Daoy (cell line): ENCODE results near the gene PTPRN2. TPM values are rescaled to one million over a fixed set of nuclear protein-coding genes. Genes with fewer than 3 reads are reported as not detected.

Experiments used
- DNase-seq: peaks from one replicate; pipeline ENCODE4 v3.0.0-alpha.2; 2015; ENCODE audit warnings: low read depth
- total RNA-seq: library from RNA; depleted of rRNA; stranded (reverse); fragments of >200 nt; shearing (Covaris generic); gene quantifications from 2 replicates; pipeline ENCODE4 v1.2.3, GENCODE V29; 2014

The PTPRN2 gene
- total RNA-seq, 1 experiment from 2014 or later: 8.3 TPM

DNA sequence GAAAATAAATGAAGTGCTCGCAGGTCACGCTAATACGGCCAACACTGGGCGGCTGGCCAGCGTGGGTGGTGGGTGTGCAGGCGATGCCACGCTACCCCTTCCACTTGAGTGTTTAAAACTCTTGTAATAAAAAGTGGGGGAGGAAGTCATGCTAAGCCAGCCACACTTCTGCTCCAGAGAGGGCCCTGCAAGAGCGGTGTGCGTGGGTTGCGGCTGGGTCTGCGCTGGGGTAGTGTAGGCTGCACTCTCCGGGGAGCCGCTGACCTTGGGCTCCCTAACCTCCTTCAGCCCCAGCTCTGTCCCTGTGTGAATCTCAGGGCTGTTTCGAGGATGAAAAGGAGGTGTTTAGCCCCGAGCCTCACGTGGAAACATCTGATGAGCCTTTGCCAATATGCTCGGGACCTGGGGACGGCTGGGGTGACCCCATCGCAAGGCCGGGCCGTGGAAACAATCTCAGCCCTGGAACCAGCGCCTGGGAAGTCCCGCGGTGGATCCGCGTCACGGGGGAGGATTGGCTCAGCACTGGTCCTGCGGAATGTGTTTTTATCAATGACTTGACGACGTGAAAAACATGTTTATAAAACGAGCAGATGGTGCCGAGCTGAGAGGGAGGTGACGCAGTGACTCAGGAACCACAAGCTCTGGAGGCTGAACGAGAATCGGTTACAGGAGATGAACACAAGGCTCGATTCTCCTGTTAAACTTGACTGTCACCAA lies 972.4 kb downstream of the PTPRN2 start:
- DNase-seq: peak; percentile 62

DNA sequence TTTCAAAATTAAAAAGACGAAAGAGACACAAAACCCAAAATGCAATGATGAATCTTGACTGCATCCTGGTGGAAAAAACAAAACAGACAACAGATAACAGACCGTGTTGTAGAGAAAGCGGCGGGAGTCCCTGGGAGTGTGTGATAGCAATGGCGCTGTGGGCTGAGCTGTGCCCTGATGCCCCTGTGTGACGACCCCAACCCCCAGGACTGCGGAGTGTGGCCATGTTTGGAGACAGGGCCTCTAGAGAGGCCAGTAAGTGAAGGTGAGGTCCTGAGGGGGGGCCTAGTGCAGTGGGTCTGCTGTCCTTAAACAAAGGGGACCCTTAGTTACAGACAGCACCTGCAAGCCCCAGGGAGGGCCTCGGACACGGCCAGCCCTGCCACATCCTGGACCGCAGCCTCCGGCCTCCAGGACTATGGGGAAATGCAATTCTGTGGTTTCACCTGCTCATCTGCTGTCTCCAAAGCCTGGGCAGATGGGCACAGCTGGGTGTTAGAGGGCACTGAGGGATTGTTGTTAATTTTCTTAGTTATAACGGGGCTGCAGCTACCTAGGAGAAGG lies 973.1 kb downstream of the PTPRN2 start:
- no peak for DNase-seq

DNA sequence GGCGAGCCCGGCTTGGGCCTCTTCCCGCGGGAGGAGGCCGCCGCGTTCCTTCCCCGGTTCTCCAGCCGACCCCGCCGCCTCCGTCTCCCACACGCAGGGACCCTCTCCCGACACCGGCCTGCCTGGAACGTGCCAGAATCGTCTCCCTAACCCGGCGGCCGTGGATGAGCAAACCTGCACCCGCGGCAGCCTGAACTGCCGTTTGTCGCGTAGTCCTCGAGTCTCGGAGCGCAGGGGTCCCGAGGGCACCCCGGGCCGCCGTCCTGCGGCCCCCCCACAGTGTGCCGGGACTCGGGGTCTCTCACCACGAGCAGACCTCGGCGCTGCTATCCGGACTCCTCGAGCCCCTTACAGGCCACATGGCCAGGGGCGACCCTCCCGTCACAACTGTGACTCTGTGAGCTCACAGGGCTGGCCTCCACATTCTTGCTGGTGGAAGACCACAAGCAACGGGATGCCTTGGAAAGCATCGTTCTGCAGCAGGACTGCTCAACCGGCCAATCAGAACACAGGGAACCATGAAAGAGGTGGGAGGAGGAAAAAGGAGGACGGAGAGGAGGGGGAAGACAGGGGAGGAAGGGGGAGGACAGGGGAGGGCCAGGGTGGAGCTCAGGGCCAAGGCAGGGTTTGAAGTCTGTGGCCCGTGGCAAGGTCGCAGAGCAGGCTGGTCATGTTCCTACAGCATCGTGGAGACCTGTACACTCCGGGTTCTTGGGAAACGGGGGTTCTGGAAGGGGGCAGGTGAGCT lies 973.9 kb downstream of the PTPRN2 start:
- DNase-seq: no peak

DNA sequence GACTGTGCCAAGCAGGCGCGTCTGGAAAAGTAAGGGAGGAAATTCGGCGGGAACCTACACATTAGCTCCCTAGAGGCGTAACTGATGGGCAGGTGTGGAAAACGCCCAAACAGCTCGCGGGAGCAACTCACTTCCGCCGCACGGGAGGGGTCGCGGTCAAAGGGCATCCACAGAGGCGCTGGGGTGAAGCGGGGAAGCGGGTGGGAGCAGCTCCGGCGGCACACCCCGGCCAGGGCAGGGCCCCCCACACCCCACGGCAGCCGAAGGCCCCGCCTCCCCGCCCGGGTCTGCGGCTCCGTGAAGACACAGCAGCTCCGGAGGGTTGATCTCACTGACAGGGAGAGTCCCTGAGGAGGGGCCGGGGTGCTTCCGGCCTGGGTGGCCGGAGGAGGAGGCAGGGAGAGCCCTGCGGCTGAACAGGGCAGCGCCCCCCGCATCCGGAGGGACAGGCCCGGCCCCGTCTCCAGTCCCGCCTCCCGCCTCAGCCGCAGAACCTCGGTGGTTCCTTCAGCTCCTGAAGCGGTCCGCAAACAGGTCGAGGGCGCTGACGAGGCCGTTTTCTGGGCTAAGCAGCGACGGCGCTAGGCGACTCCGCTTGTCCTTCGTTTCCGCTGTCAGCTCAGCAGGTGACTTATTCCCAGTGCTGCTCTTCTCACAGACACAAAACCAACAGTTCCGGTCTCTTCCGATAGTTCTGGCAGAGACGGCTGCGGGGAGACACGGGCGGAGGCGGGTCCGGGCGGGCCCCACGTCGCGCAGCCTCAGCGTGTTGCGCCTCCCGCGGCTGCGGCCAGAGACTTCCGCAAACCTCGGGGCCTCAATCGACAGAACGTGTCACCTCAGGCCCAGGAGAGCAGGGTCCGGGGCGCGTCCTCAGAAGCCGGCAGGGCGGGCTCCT lies 974.7 kb downstream of the PTPRN2 start:
- DNase-seq: no peak

DNA sequence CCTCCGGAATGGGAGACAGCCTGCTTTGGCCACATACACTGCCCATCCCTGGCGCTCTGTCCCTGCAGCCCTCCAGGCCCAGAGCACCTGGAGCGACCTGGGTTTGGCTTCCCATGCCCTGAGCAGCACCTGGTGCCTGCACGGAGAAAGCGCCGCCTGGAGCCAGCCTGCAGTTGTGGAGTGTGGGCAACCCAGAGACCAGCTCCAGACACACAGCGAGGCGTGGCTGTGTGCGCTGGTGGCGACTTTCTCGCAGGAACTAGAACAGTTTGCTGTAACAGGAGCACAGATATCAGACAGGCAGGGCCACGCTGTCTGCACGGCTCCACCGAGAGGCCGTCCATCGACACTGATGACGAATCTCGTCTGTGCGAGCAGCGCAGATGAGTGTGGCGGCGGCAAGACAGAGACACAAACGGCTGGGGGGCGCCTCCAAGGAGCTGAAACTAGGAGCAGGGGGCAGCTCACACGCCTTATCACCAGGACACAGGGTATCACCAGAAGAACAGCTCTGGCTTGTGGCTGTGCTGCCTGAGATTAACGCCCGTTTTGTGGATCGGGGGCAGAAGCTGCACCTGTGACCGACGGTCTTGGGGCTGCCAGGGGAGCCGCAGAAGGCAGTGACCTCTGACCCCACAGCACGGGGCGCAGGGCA lies 975.5 kb downstream of the PTPRN2 start:
- no peak for DNase-seq

DNA sequence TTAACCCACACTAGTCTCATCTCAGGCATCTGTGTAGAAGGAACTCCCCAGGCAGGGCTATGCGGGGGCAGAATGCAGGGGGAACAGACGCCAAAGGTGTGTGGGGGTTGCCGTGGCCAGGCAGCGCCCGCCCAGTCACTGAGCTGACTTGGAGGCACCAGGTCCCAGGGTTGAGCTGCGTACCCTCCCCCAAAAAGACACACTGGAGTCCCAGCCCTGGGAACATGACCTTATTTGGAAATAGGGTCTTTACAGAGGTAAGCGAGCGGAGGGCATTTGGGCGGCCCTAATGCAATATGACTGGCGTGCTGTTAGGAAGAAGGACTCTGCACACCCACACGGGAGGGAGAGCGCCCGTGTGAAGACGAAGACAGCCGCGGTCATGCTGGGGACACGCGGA lies 976.3 kb downstream of the PTPRN2 start:
- no peak for DNase-seq

- DNase-seq: no peak
Observed at GRCh38 chr7:157610671-157611295, 976.8 kb downstream of the PTPRN2 start.

DNA sequence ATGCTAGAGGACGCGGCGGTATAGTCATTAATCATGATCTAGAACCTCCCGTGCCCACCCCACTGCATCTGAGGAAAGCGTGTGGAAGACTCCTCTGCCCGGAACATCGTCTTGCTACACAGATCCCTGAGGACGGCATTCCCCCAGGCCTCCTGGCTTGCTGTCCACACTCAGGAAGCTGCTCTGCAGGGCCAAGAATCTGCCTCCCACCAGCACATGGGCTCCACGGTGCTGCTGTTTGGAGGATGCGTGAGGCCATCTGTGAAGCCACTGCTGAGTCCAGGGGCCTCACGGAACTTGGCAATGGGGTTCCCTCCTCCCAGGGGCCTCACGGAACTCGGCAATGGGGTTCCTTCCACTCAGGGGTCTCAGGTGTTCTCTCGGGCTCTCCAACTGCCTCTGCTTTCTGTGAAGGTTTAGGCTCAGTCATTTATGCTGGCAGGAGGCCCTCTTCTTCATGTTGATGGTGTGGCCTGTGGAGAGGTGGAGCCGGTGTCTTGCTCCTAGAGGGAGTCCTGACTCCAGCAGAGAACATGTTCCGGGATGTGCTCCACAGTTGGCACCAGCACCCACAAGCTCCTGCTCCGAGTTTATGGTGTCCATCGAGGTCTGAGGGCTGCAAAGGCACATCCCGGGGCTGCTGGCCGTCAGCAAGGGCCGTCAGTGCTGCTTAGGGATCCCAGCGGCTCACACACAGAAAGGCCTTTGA lies 977.5 kb downstream of the PTPRN2 start:
- no peak for DNase-seq

DNA sequence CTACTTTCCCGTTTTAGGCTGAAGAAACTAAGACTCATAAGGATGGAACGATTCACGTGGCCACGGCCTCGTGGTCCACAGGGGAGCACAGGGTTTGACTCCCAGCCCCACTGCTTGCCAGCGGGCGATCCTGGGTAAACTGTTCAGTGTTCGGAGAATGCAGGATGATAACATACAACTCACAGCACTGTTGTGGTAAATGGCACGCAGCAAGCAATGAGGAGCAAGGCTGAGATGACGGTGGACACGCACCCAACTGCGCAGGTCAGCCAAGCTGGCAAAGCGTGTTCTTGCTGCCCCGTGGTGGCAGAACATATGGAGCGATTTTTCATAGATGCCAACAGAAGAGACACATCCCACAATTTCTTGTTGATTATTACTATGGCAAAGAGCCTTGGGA lies 978.1 kb downstream of the PTPRN2 start:
- no peak for DNase-seq

GRCh38 chr7:157607218-157607617 lies 980.4 kb downstream of the PTPRN2 start:
- DNase-seq: no peak

DNA sequence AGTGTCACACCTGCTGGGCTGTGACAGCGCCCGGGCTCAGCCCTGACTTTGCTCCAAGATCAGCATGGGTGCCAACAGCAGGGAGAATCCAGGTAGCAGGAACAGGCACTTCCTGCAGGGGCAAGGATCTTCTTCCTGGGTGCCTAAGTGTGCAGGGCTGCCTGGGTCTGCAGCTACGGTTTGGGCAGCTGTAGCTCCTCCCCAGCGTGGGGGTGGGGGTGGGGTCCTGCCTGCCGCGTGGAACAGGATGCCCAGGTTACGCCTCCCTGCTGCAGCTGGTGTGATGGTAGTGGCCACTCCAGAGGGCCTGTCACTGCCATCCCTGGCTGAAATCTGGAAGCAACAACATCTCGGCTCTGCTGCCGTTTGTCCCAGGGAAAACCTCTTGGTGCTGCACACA lies 981.5 kb downstream of the PTPRN2 start:
- DNase-seq: no peak

GRCh38 chr7:157605638-157606037 lies 982.0 kb downstream of the PTPRN2 start:
- no peak for DNase-seq

DNA sequence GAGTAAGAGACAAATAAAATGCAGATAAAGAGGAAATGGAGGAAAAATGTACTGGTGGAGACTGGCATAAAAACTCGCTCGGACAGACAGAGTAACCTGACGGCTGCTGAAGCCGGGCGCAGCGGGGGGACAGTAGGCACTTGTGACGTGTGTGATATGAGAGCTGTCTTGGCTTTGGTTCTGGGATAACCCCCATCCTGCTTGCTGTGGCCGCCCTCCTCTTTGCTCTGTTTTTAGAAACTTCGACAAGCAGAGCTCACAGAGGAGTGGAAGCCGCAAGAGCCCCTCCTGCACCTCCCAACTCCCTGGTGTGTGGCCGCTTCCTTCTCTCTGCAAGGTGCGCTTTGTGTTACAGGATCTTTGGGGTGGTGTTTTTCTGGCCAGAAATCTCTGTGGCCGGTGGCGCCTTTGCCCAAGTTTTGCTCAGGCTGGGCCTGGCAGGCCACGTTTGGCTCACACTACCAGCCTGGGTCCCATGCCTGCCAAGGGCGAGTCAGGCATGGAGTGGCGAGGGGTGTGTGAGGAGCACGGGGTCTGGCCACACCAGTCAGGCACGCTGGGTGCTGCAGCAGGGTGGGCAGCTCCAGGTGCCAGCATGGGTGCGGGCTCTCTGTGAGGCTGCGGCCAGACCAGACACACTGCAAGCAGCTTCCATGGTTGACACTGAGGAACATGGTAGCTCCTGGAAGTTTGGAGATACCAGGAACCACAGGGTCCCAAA lies 982.8 kb downstream of the PTPRN2 start:
- DNase-seq: no peak

GRCh38 chr7:157603716-157604115 lies 983.9 kb downstream of the PTPRN2 start:
- DNase-seq: no peak

- no peak for DNase-seq
Observed at GRCh38 chr7:157603005-157603404, 984.6 kb downstream of the PTPRN2 start.

GRCh38 chr7:157602581-157602980 lies 985.0 kb downstream of the PTPRN2 start:
- DNase-seq: no peak

GRCh38 chr7:157602156-157602555 lies 985.5 kb downstream of the PTPRN2 start:
- DNase-seq: no peak

DNA sequence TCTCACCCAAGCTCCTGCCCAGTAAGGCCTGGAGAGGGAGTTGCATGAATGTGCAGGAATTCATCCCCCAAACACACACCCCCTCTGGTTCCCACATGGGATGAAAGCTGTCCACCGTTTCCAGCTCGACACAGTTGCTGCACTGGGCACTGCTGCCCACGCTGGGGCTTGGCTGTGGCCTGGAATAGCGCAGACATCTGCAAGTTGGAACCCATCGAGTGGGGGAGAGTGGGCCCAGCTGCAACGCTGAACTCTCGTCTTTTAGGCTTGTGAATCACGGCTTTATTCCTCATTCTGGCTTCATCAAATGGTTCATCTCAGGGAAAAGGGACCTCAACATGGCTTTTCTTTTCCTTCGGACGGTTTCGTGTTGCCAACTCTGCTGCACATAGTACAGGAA lies 986.1 kb downstream of the PTPRN2 start:
- DNase-seq: no peak

- no peak for DNase-seq
Observed at GRCh38 chr7:157599491-157599890, 988.1 kb downstream of the PTPRN2 start.

DNA sequence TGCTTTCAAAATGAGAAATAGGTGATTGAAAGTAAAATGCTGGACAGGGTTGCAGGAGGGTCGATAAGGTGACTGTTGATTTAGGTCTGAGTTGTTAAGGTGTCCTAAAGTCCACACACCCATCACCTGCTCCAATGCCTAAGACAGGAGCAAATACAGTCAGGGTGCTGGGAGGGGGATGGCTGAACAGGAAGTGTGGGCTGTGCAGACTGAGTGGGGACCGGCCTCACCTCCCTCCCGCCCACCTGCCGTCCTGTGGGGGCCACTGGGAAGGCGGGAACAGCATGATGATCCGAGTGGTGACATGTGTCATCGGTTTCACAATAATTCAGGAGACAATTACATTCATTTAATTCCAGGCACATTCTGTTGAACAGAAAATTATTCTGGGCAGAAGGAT lies 990.1 kb downstream of the PTPRN2 start:
- DNase-seq: no peak
